HepG2 (cell line): ENCODE measurements around the gene ATP9A. TPM values are rescaled to one million over a fixed set of nuclear protein-coding genes. Genes with fewer than 3 reads are reported as not detected.
"Not testable (repeated sequence)": the region's sequence is repeated elsewhere in the genome, so short reads cannot be mapped to it uniquely, and the experiment has no call there.

ENCODE experiments used
- ATAC-seq: fragments of 200-7000 bp; cut with Tn5 transposase; 3 replicates; pipeline ENCODE4 v1.9.1; 2020; ENCODE audit warnings: mild to moderate bottlenecking, moderate library complexity
- BruUV-seq: library from RNA; stranded (reverse); fragments of 400-500 nt; replicated peaks from 2 replicates; lab custom pipeline; 2021; lab: Mats Ljungman, UMichigan
- CTCF ChIA-PET: fragments of 300-600 bp; formaldehyde crosslinking; extraction: SDS; loops from one replicate; lab custom pipeline; 2021; ENCODE audit warnings: low total read pairs, inconsistent platforms, low intra/inter-chr PET ratio; lab: Yijun Ruan, JAX
- POLR2A ChIA-PET: fragments of 350-600 bp; sonication (Branson Sonifier 250); formaldehyde crosslinking; loops from one replicate; lab custom pipeline; 2020; ENCODE audit warnings: antibody characterized with exemption, inconsistent platforms; lab: Yijun Ruan, JAX
- DNase-seq: peaks from one replicate; pipeline ENCODE4 v3.0.0-alpha.2; 2015; ENCODE audit warnings: low spot score
- FAIRE-seq: peaks from 3 replicates; lab custom pipeline; 2011; peaks lifted over from hg19 to GRCh38; lab: Jason Lieb, UNC
- H2AFZ ChIP-seq: one replicate; pipeline ENCODE4 v1.6.1; 2011; ENCODE audit warnings: low read length, inconsistent platforms
- H3K27ac ChIP-seq: fragments of 300-600 bp; 3 replicates; pipeline ENCODE4 v1.8.0; 2011; ENCODE audit warnings: mixed run types, mild to moderate bottlenecking, mixed read lengths, low read length, inconsistent platforms; ENCODE audit not compliant: insufficient read depth; ENCODE audit errors: extremely low read length
- H3K27me3 ChIP-seq, 2 experiments: fragments of 200-600 bp in 1 of 2; 2 replicates in 1 of 2; 3 replicates in 1 of 2; pipeline versions ENCODE4 v1.6.0 to v1.8.0; 2011; ENCODE audit warnings: low read length in 2 of 2, mild to moderate bottlenecking in 2 of 2, moderate library complexity in 2 of 2, inconsistent platforms in 1 of 2; ENCODE audit not compliant: insufficient read depth in 2 of 2, control insufficient read depth in 1 of 2
- H3K36me3 ChIP-seq, 2 experiments: fragments of 200-600 bp in 1 of 2; replicated peaks in 1 of 2; 2 replicates in 1 of 2; 3 replicates in 1 of 2; pipeline versions ENCODE4 v1.5.1 to v1.8.0; 2011; ENCODE audit warnings: low read length in 2 of 2, inconsistent platforms in 1 of 2; ENCODE audit not compliant: insufficient read depth in 2 of 2, control insufficient read depth in 1 of 2
- H3K4me1 ChIP-seq: 2 replicates; pipeline ENCODE4 v1.5.1; 2012; ENCODE audit warnings: low read length, inconsistent platforms; ENCODE audit not compliant: insufficient read depth
- H3K4me2 ChIP-seq: 2 replicates; pipeline ENCODE4 v1.6.0; 2011; ENCODE audit warnings: low read depth, low read length, inconsistent platforms
- H3K4me3 ChIP-seq, 3 experiments: fragments of 200-600 bp in 1 of 3; sonication (generic), shearing (Covaris generic) in 1 of 3; replicated peaks in 1 of 3; 2 replicates each; pipeline ENCODE4 v1.5.1; 2011 to 2016; ENCODE audit warnings: low read length in 3 of 3, inconsistent platforms in 2 of 3, low read depth in 2 of 3, mild to moderate bottlenecking in 2 of 3, control low read depth in 1 of 3, mixed read lengths in 1 of 3; ENCODE audit not compliant: insufficient read depth in 1 of 3
- H3K79me2 ChIP-seq: one replicate; pipeline ENCODE4 v1.6.1; 2011; ENCODE audit warnings: low read length, inconsistent platforms; ENCODE audit not compliant: insufficient read depth
- H3K9ac ChIP-seq: 2 replicates; pipeline ENCODE4 v1.6.0; 2011; ENCODE audit warnings: mild to moderate bottlenecking, low read depth, low read length, inconsistent platforms; ENCODE audit not compliant: insufficient read depth
- H3K9me3 ChIP-seq: 2 replicates; pipeline ENCODE4 v1.5.1; 2012; ENCODE audit warnings: mild to moderate bottlenecking, low read length
- H4K20me1 ChIP-seq: 2 replicates; pipeline ENCODE4 v1.6.0; 2011; ENCODE audit warnings: inconsistent platforms, mild to moderate bottlenecking, low read length, moderate library complexity; ENCODE audit not compliant: insufficient read depth
- CEBPG ChIP-seq: IDR thresholded peaks from 2 replicates; pipeline ENCODE4 v1.6.1; 2016
- FOXP1 ChIP-seq, 2 experiments: fragments of 450-650 bp in 1 of 2; IDR thresholded peaks; 2 replicates each; pipeline ENCODE4 v1.6.1; 2017 to 2018; ENCODE audit warnings: antibody characterized with exemption in 1 of 2
- MAFK ChIP-seq, 2 experiments: IDR thresholded peaks in 1 of 2; conservative IDR thresholded peaks in 1 of 2; 2 replicates each; pipeline ENCODE4 v1.6.1; 2011; ENCODE audit warnings: improper control_type of control experiment in 2 of 2, low read length in 2 of 2
- ZNF121 ChIP-seq: sonication (generic); formaldehyde crosslinking; IDR thresholded peaks from 2 replicates; pipeline ENCODE4 v1.5.0; 2020; ENCODE audit warnings: mild to moderate bottlenecking, missing genetic modification reagents
- WGBS: methylation state at CpG from one replicate; pipeline ENCODE4 v1.1.6; 2017; ENCODE audit warnings: low lambda C conversion rate; 5-methylcytosine and 5-hydroxymethylcytosine counted together
- in situ Hi-C: cut with HindIII; loops from 2 replicates; pipeline ENCODE4 v1.10.0; 2017; ENCODE audit warnings: low pct_unique_long_range_greater_than_20kb; ENCODE audit not compliant: extremely low pct_ligation_motif_present
- intact Hi-C: fragments of 100-400 bp; cut with micrococcal nuclease; formaldehyde crosslinking; loops from one replicate; pipeline ENCODE4 v1.10.0; 2022; ENCODE audit not compliant: unreplicated experiment
- polyA plus RNA-seq, 8 experiments: library from polyadenylated mRNA; depleted of rRNA in 3 of 8; stranded (reverse) in 7 of 8; unstranded in 1 of 8; fragments of >200 nt; fragmentation: Illumina TruSeq in 4 of 8; extraction: Trizol in 4 of 8; gene quantifications; 2 replicates each; pipeline versions ENCODE4 v1.2.1 to v1.2.3, GENCODE V29; 2011 to 2016; ENCODE audit warnings: low read depth in 4 of 8, missing spikeins in 1 of 8, mixed read lengths in 1 of 8; ENCODE audit not compliant: insufficient read depth in 1 of 8
- total RNA-seq, 5 experiments: library from RNA; depleted of rRNA; stranded (reverse); fragments of >200 nt; fragmentation: Illumina TruSeq; extraction: Trizol; gene quantifications; 2 replicates each; pipeline ENCODE4 v1.2.3, GENCODE V29; 2016; ENCODE audit warnings: low read depth in 1 of 5

The ATP9A gene
- total and polyA plus RNA-seq, 2 of the 13 experiments (the other 11 are each of a cell fraction or from before 2014, with no cell fraction given) = 11.8 to 18.5 TPM

DNA sequence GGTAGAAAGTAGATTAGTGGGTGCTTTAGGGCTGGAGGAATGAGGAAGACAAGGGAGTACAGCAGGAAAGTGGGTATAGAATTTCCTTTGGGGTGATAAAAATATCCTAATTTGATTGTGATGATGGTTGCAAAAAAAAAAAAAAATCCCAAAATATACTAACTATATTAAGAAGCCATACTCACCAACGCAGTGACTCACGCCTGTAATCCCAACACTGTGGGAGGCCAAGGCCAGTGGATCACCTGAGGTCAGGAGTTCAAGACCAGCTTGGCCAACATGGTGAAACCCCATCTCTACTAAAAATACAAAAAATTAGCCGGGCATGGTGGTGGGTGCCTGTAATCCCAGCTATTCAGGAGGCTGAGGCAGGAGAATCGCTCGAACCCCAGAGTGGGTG is 112.1 kb downstream of the ATP9A start:
- H3K36me3 ChIP-seq, H3K27me3 ChIP-seq, H3K4me3 ChIP-seq, in situ Hi-C loops, ATAC-seq, POLR2A ChIA-PET, H3K9ac ChIP-seq, H4K20me1 ChIP-seq, H3K9me3 ChIP-seq, H3K4me2 ChIP-seq, DNase-seq, H2AFZ ChIP-seq, H3K79me2 ChIP-seq, intact Hi-C loops, CTCF ChIA-PET, FAIRE-seq, H3K27ac ChIP-seq, BruUV-seq: not testable (repeated sequence)
- H3K4me1 ChIP-seq = peaks cover 34% of the 10 kb centered on the region
- WGBS = 93% methylated on average over 5 of the region's 5 CpGs
- peak in 1 of 2 experiments; percentile 24; a peak in 1 of 4 replicates for TF ChIP-seq MAFK (conservative IDR thresholded peaks at IDR 0.05 in 1 of 2, IDR thresholded peaks at IDR 0.05 in 1 of 2; ENCODE audit: low read length in 2 of 2)

- POLR2A ChIA-PET = no interaction called here
- CTCF ChIA-PET = no interaction called here
- Histone ChIP-seq H3K27me3 (no peaks in the 10 kb centered on the region), H3K9ac (no peak overlapping the region), H4K20me1 (no peaks in the 10 kb centered on the region), H3K36me3 (peaks cover 6 to 9% of the 10 kb centered on the region in 2 experiments; a peak in 4 of 5 replicates), H3K4me1 (peaks cover 24% of the 10 kb centered on the region), H3K4me2 (no peak overlapping the region), H3K9me3 (no peaks in the 10 kb centered on the region), H3K4me3 (no peak overlapping the region), H3K79me2 (no peaks in the 10 kb centered on the region), H2AFZ (no peak overlapping the region), H3K27ac (no peak overlapping the region)
- no TSS peak for BruUV-seq
- TF ChIP-seq CEBPG (CRISPR knock-in tag) (no peak), ZNF121 (peak; percentile 95; the same call in 1 of the 2 replicates), FOXP1 (IDR thresholded peaks at IDR 0.05) (no peak), FOXP1 (CRISPR knock-in tag; IDR thresholded peaks at IDR 0.05) (no peak)
- in situ Hi-C loops = no loop called here
- intact Hi-C loops = no loop called here
- FAIRE-seq (no peak), ATAC-seq (no peak), DNase-seq (no peak)
- 94% methylated on average over 5 of the region's 5 CpGs for WGBS
Measured at GRCh38 chr20:51654495-51654894, 113.7 kb downstream of the ATP9A start.
